ENCODE data around the gene CFAP210.

CFAP210 gene

GRCh38 chr2:169644173-169644572 lies 50.0 kb downstream of the CFAP210 start:
- TF ChIP-seq EZH2phosphoT487 (IDR thresholded peaks at IDR 0.05; ENCODE audit: low read length) = no peak
- no peak for TF ChIP-seq CTCF (IDR thresholded peaks at IDR 0.05; ENCODE audit: low read length)
- TF ChIP-seq EZH2 (optimal IDR thresholded peaks at IDR 0.05; ENCODE audit: low read depth, low read length) = no peak
- Histone ChIP-seq H3K27me3 (replicated peaks; ENCODE audit: insufficient read depth, low read length) (no peaks in the 10 kb centered on the region), H3K9ac (ENCODE audit: low read length) (no peak overlapping the region), H3F3A (ENCODE audit: insufficient read depth, low read length) (no peaks in the 10 kb centered on the region; the same call in 1 of the 2 replicates), H2AFZ (ENCODE audit: low read length) (no peak overlapping the region), H4K20me1 (ENCODE audit: insufficient read depth, low read length) (no peaks in the 10 kb centered on the region), H3K79me2 (ENCODE audit: low read length) (no peaks in the 10 kb centered on the region), H3K36me3 (replicated peaks; ENCODE audit: insufficient read depth, low read length) (no peaks in the 10 kb centered on the region), H3K27ac (ENCODE audit: low read length) (no peak overlapping the region), H3K9me2 (replicated peaks; ENCODE audit: insufficient read depth, low read length) (no peaks in the 10 kb centered on the region), H3K4me2 (ENCODE audit: low read depth, low read length) (no peak overlapping the region), H3K4me1 (ENCODE audit: low read length) (no peaks in the 10 kb centered on the region), H3K9me3 (replicated peaks; ENCODE audit: insufficient read depth, low read length) (no peaks in the 10 kb centered on the region), H3K4me3 (ENCODE audit: low read length) (no peak overlapping the region)
- no peak for DNase-seq

GRCh38 chr2:169641464-169641863 lies 52.7 kb downstream of the CFAP210 start:
- H3K4me2 ChIP-seq (ENCODE audit: low read depth, low read length) = no peak overlapping the region
- no peak overlapping the region for H2AFZ ChIP-seq (ENCODE audit: low read length)
- no peak for TF ChIP-seq CTCF (IDR thresholded peaks at IDR 0.05; ENCODE audit: low read length)
- no peak for TF ChIP-seq EZH2phosphoT487 (IDR thresholded peaks at IDR 0.05; ENCODE audit: low read length)
- TF ChIP-seq EZH2 (optimal IDR thresholded peaks at IDR 0.05; ENCODE audit: low read depth, low read length) = no peak
- DNase-seq = no peak
- H3K9me3 ChIP-seq (replicated peaks; ENCODE audit: insufficient read depth, low read length) = no peaks in the 10 kb centered on the region
- H3K36me3 ChIP-seq (replicated peaks; ENCODE audit: insufficient read depth, low read length) = peaks cover 1% of the 10 kb centered on the region; the same call in 1 of the 2 replicates
- no peak overlapping the region for H3K4me3 ChIP-seq (ENCODE audit: low read length)
- no peaks in the 10 kb centered on the region for H3F3A ChIP-seq (ENCODE audit: insufficient read depth, low read length)
- H3K9me2 ChIP-seq (replicated peaks; ENCODE audit: insufficient read depth, low read length) = no peaks in the 10 kb centered on the region
- no peaks in the 10 kb centered on the region for H3K27me3 ChIP-seq (replicated peaks; ENCODE audit: insufficient read depth, low read length)
- H3K27ac ChIP-seq (ENCODE audit: low read length) = no peak overlapping the region
- no peaks in the 10 kb centered on the region for H3K4me1 ChIP-seq (ENCODE audit: low read length)
- H3K79me2 ChIP-seq (ENCODE audit: low read length) = no peaks in the 10 kb centered on the region
- no peaks in the 10 kb centered on the region for H4K20me1 ChIP-seq (ENCODE audit: insufficient read depth, low read length)
- no peak overlapping the region for H3K9ac ChIP-seq (ENCODE audit: low read length)

- H3K27ac ChIP-seq (ENCODE audit: low read length) = no peak overlapping the region
- no peaks in the 10 kb centered on the region for H3K4me1 ChIP-seq (ENCODE audit: low read length)
- H2AFZ ChIP-seq (ENCODE audit: low read length) = no peak overlapping the region
- TF ChIP-seq CTCF (IDR thresholded peaks at IDR 0.05; ENCODE audit: low read length) (no peak), EZH2 (optimal IDR thresholded peaks at IDR 0.05; ENCODE audit: low read depth, low read length) (no peak), EZH2phosphoT487 (IDR thresholded peaks at IDR 0.05; ENCODE audit: low read length) (no peak)
- H4K20me1 ChIP-seq (ENCODE audit: insufficient read depth, low read length) = no peaks in the 10 kb centered on the region
- H3K4me2 ChIP-seq (ENCODE audit: low read depth, low read length) = no peak overlapping the region
- H3K36me3 ChIP-seq (replicated peaks; ENCODE audit: insufficient read depth, low read length) = peaks cover 4% of the 10 kb centered on the region; the same call in 1 of the 2 replicates
- no peak overlapping the region for H3K9ac ChIP-seq (ENCODE audit: low read length)
- H3K4me3 ChIP-seq (ENCODE audit: low read length) = no peak overlapping the region
- no peaks in the 10 kb centered on the region for H3K79me2 ChIP-seq (ENCODE audit: low read length)
- no peak for DNase-seq
- H3F3A ChIP-seq (ENCODE audit: insufficient read depth, low read length) = no peaks in the 10 kb centered on the region
- no peaks in the 10 kb centered on the region for H3K27me3 ChIP-seq (replicated peaks; ENCODE audit: insufficient read depth, low read length)
- no peaks in the 10 kb centered on the region for H3K9me2 ChIP-seq (replicated peaks; ENCODE audit: insufficient read depth, low read length)
- no peaks in the 10 kb centered on the region for H3K9me3 ChIP-seq (replicated peaks; ENCODE audit: insufficient read depth, low read length)
Observed at GRCh38 chr2:169640104-169640503, 54.1 kb downstream of the CFAP210 start.

Data from MM.1S (cell line).